GM12878 (cell line): ENCODE measurements around the gene NFKBIZ.

Source experiments
- BMI1 ChIP-seq: fragments of 450-650 bp; IDR thresholded peaks from 2 replicates; pipeline ENCODE4 v1.6.1; 2016; ENCODE audit warnings: mild to moderate bottlenecking, moderate library complexity, borderline replicate concordance
- CEBPB ChIP-seq, 2 experiments: fragments of 150-350 bp in 1 of 2; IDR thresholded peaks; 2 replicates each; pipeline ENCODE4 v1.6.1; 2012 to 2014; ENCODE audit warnings: low read depth in 2 of 2, low read length in 2 of 2, borderline replicate concordance in 1 of 2, inconsistent platforms in 1 of 2
- KDM1A ChIP-seq: fragments of 200-600 bp; sonication (generic); IDR thresholded peaks from 2 replicates; pipeline ENCODE4 v1.6.1; 2016; ENCODE audit warnings: borderline replicate concordance
- SP1 ChIP-seq: IDR thresholded peaks from one replicate; pipeline ENCODE4 v1.6.1; 2011; ENCODE audit warnings: low read depth, low read length
- TF ChIP-seq, protein P1 (sequence below), 3 experiments: IDR thresholded peaks in 2 of 3; conservative IDR thresholded peaks in 1 of 3; 2 replicates each; pipeline ENCODE4 v1.5.1; 2011; ENCODE audit warnings: low read depth in 3 of 3, low read length in 3 of 3, mild to moderate bottlenecking in 3 of 3, control low read depth in 2 of 3, moderate library complexity in 2 of 3, inconsistent platforms in 1 of 3, mixed read lengths in 1 of 3; ENCODE audit not compliant: control insufficient read depth in 2 of 3, insufficient read depth in 1 of 3; ENCODE audit errors: extremely low read depth in 1 of 3
- TF ChIP-seq, protein P2 (sequence below): fragments of 450-650 bp; IDR thresholded peaks from 2 replicates; pipeline ENCODE4 v1.6.1; 2016; ENCODE audit warnings: mild to moderate bottlenecking

DNA sequence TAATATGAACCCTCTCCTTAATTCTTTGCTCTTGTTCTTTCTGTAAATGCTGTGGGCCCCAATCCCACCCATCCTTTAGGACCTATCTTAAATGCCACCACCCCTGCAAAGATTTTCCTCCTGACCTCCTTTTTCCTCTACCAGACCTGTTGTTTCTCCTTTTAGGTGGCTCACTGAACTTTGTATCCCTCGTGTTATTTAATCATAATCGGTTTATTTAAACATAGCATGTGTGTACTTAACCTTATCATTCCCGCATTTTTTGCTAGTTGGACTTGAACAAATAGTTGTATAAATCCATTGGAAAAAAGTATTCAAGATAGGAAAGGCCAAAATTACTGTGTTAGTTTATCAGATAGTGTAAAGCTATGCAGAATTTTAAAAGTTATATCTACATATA lies 988 bp upstream of the NFKBIZ start:
- TF ChIP-seq SP1: no peak
- TF ChIP-seq, protein P1, sequence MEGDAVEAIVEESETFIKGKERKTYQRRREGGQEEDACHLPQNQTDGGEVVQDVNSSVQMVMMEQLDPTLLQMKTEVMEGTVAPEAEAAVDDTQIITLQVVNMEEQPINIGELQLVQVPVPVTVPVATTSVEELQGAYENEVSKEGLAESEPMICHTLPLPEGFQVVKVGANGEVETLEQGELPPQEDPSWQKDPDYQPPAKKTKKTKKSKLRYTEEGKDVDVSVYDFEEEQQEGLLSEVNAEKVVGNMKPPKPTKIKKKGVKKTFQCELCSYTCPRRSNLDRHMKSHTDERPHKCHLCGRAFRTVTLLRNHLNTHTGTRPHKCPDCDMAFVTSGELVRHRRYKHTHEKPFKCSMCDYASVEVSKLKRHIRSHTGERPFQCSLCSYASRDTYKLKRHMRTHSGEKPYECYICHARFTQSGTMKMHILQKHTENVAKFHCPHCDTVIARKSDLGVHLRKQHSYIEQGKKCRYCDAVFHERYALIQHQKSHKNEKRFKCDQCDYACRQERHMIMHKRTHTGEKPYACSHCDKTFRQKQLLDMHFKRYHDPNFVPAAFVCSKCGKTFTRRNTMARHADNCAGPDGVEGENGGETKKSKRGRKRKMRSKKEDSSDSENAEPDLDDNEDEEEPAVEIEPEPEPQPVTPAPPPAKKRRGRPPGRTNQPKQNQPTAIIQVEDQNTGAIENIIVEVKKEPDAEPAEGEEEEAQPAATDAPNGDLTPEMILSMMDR (IDR thresholded peaks at IDR 0.05 in 2 of 3, conservative IDR thresholded peaks at IDR 0.05 in 1 of 3; ENCODE audit: control insufficient read depth in 2 of 3, extremely low read depth in 1 of 3, insufficient read depth in 1 of 3, low read depth in 3 of 3, low read length in 3 of 3): no peak
- no peak for TF ChIP-seq CEBPB (IDR thresholded peaks at IDR 0.05; ENCODE audit: borderline replicate concordance in 1 of 2, low read depth in 2 of 2, low read length in 2 of 2)
- TF ChIP-seq, protein P2, sequence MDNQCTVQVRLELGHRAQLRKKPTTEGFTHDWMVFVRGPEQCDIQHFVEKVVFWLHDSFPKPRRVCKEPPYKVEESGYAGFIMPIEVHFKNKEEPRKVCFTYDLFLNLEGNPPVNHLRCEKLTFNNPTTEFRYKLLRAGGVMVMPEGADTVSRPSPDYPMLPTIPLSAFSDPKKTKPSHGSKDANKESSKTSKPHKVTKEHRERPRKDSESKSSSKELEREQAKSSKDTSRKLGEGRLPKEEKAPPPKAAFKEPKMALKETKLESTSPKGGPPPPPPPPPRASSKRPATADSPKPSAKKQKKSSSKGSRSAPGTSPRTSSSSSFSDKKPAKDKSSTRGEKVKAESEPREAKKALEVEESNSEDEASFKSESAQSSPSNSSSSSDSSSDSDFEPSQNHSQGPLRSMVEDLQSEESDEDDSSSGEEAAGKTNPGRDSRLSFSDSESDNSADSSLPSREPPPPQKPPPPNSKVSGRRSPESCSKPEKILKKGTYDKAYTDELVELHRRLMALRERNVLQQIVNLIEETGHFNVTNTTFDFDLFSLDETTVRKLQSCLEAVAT: no peak
- TF ChIP-seq BMI1: no peak
- no peak for TF ChIP-seq KDM1A
